ENCODE measurements around the gene SLC13A3.

DNA sequence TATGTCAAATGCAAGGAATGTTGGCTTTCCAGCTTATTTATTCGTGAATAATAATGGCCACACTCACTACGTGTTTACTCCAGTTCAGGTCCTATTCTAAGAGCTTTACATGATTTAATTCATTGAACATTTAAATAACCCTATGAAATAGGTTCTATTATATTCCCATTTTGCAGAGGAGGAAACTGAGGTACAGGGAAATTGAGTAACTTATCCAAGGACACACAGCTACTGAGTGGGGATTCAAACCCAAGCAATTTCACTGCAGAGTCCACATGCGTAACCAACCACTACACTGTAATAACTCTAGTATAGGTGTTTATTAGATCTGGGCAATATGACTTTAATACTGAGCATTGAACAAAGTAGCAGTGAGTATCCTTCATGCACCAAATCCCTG, 12.3 kb upstream of the SLC13A3 start:
- TF ChIP-seq, protein P1, sequence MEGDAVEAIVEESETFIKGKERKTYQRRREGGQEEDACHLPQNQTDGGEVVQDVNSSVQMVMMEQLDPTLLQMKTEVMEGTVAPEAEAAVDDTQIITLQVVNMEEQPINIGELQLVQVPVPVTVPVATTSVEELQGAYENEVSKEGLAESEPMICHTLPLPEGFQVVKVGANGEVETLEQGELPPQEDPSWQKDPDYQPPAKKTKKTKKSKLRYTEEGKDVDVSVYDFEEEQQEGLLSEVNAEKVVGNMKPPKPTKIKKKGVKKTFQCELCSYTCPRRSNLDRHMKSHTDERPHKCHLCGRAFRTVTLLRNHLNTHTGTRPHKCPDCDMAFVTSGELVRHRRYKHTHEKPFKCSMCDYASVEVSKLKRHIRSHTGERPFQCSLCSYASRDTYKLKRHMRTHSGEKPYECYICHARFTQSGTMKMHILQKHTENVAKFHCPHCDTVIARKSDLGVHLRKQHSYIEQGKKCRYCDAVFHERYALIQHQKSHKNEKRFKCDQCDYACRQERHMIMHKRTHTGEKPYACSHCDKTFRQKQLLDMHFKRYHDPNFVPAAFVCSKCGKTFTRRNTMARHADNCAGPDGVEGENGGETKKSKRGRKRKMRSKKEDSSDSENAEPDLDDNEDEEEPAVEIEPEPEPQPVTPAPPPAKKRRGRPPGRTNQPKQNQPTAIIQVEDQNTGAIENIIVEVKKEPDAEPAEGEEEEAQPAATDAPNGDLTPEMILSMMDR (conservative IDR thresholded peaks at IDR 0.05; ENCODE audit: low read length), result no peak
- no peak for TF ChIP-seq EZH2phosphoT487 (IDR thresholded peaks at IDR 0.05; ENCODE audit: borderline replicate concordance)
